Caco-2 (cell line): Measurements from ENCODE around the gene ARG2. TPM values are rescaled to one million over a fixed set of nuclear protein-coding genes. Genes with fewer than 3 reads are reported as not detected.

ENCODE experiments used
- BruUV-seq: library from RNA; stranded (reverse); fragments of 400-500 nt; replicated peaks from 2 replicates; lab custom pipeline; 2021; lab: Mats Ljungman, UMichigan
- CTCF ChIA-PET: fragments of 300-600 bp; sonication (Branson Sonifier 250); formaldehyde crosslinking; loops from one replicate; lab custom pipeline; 2022; ENCODE audit warnings: antibody characterized with exemption; lab: Charles Lee
- POLR2A ChIA-PET: fragments of 300-600 bp; sonication (Branson Sonifier 250); formaldehyde crosslinking; loops from one replicate; lab custom pipeline; 2022; ENCODE audit warnings: antibody characterized with exemption; lab: Charles Lee
- DNase-seq, 2 experiments: peaks; one replicate each; pipeline versions ENCODE4 v3.0.0 to v3.0.0-alpha.2; 2020 to 2022
- H3K27me3 ChIP-seq: replicated peaks from 2 replicates; pipeline ENCODE4 v1.6.0; 2011; ENCODE audit warnings: low read length; ENCODE audit not compliant: control insufficient read depth, insufficient read depth
- H3K36me3 ChIP-seq: 2 replicates; pipeline ENCODE4 v1.5.1; 2011; ENCODE audit warnings: low read length; ENCODE audit not compliant: control insufficient read depth, insufficient read depth
- H3K4me1 ChIP-seq: fragments of 250-450 bp; sonication (Bioruptor Pico); 2 replicates; pipeline ENCODE4 v1.5.1; 2020; ENCODE audit warnings: mild to moderate bottlenecking
- H3K4me3 ChIP-seq: 2 replicates; pipeline ENCODE4 v1.5.1; 2011; ENCODE audit warnings: low read depth, mild to moderate bottlenecking, control low read depth, low read length
- H3K9me3 ChIP-seq: fragments of 250-450 bp; sonication (Bioruptor Pico); 2 replicates; pipeline ENCODE4 v1.5.1; 2020; ENCODE audit warnings: mild to moderate bottlenecking, moderate library complexity
- H3K27ac Mint-ChIP-seq: one replicate; pipeline ENCODE4 v1.8.0; 2022; ENCODE audit warnings: mixed read lengths; ENCODE audit not compliant: unreplicated experiment
- H3K27me3 Mint-ChIP-seq: one replicate; pipeline ENCODE4 v1.8.0; 2022; ENCODE audit warnings: mixed read lengths; ENCODE audit not compliant: insufficient read depth, unreplicated experiment
- H3K36me3 Mint-ChIP-seq: one replicate; pipeline ENCODE4 v1.8.0; 2022; ENCODE audit warnings: mild to moderate bottlenecking, mixed read lengths; ENCODE audit not compliant: insufficient read depth, unreplicated experiment
- H3K4me1 Mint-ChIP-seq: one replicate; pipeline ENCODE4 v1.8.0; 2022; ENCODE audit warnings: low read depth, mixed read lengths; ENCODE audit not compliant: unreplicated experiment
- H3K4me3 Mint-ChIP-seq: one replicate; pipeline ENCODE4 v1.8.0; 2022; ENCODE audit warnings: mild to moderate bottlenecking, moderate library complexity, mixed read lengths; ENCODE audit not compliant: unreplicated experiment
- H3K9me3 Mint-ChIP-seq: one replicate; pipeline ENCODE4 v1.8.0; 2022; ENCODE audit warnings: mixed read lengths; ENCODE audit not compliant: unreplicated experiment
- CTCF ChIP-seq, 2 experiments: fragments of 200-600 bp in 1 of 2; IDR thresholded peaks; 1 replicate in 1 of 2; 2 replicates in 1 of 2; pipeline versions ENCODE4 v1.5.1 to v1.8.0; 2011 to 2022; ENCODE audit warnings: antibody characterized with exemption in 1 of 2, control low read depth in 1 of 2, inconsistent platforms in 1 of 2, low read depth in 1 of 2, low read length in 1 of 2, mild to moderate bottlenecking in 1 of 2, moderate library complexity in 1 of 2; ENCODE audit not compliant: insufficient read depth in 1 of 2, severe bottlenecking in 1 of 2, unreplicated experiment in 1 of 2
- intact Hi-C: fragments of 100-400 bp; cut with micrococcal nuclease; formaldehyde crosslinking; loops from one replicate; pipeline ENCODE4 v1.10.0; 2022; ENCODE audit not compliant: unreplicated experiment
- total RNA-seq: library from RNA; stranded (reverse); gene quantifications from 2 replicates; pipeline ENCODE4 v1.2.3, GENCODE V29; 2022

Gene ARG2
- total RNA-seq, 1 experiment from 2014 or later = 22.6 TPM

GRCh38 chr14:67650151-67650550 is 30.4 kb downstream of the ARG2 start:
- Histone ChIP-seq H3K4me1 (0 out of 2 replicates have a peak, but pooled peaks cover 6% of the 10 kb centered on the region), H3K4me3 (no peak overlapping the region), H3K27me3 (no peaks in the 10 kb centered on the region), H3K9me3 (no peaks in the 10 kb centered on the region), H3K36me3 (peaks cover 2% of the 10 kb centered on the region; the same call in 1 of the 2 replicates)
- no peak for TF ChIP-seq CTCF (IDR thresholded peaks at IDR 0.05; ENCODE audit: insufficient read depth in 1 of 2, low read depth in 1 of 2, low read length in 1 of 2, severe bottlenecking in 1 of 2, unreplicated experiment in 1 of 2)
- peaks cover 51% of the 10 kb centered on the region for H3K36me3 Mint-ChIP-seq
- no peaks in the 10 kb centered on the region for H3K27me3 Mint-ChIP-seq
- H3K9me3 Mint-ChIP-seq = no peaks in the 10 kb centered on the region
- POLR2A ChIA-PET = no interaction called here
- CTCF ChIA-PET = no interaction called here
- intact Hi-C loops = no loop called here
- BruUV-seq = no TSS peak
- H3K4me3 Mint-ChIP-seq = no peak overlapping the region
- no peaks in the 10 kb centered on the region for H3K4me1 Mint-ChIP-seq
- H3K27ac Mint-ChIP-seq = no peak overlapping the region
- DNase-seq = no peak

- Mint-ChIP-seq H3K4me1 (no peaks in the 10 kb centered on the region), H3K27me3 (no peaks in the 10 kb centered on the region), H3K4me3 (no peak overlapping the region), H3K36me3 (peaks cover 55% of the 10 kb centered on the region), H3K9me3 (no peaks in the 10 kb centered on the region), H3K27ac (no peak overlapping the region)
- CTCF ChIA-PET = no interaction called here
- Histone ChIP-seq H3K4me3 (no peak overlapping the region), H3K36me3 (no peaks in the 10 kb centered on the region; the same call in none of the 2 replicates), H3K9me3 (no peaks in the 10 kb centered on the region), H3K4me1 (0 out of 2 replicates have a peak, but pooled peaks cover 6% of the 10 kb centered on the region), H3K27me3 (no peaks in the 10 kb centered on the region)
- TSS peak; percentile 11 for BruUV-seq
- DNase-seq = no peak
- TF ChIP-seq CTCF (IDR thresholded peaks at IDR 0.05; ENCODE audit: insufficient read depth in 1 of 2, low read depth in 1 of 2, low read length in 1 of 2, severe bottlenecking in 1 of 2, unreplicated experiment in 1 of 2) = no peak
- POLR2A ChIA-PET = no interaction called here
- intact Hi-C loops = no loop called here
These were observed 31.0 kb downstream of the ARG2 start for GRCh38 chr14:67650694-67651093.

- Mint-ChIP-seq H3K27ac (no peak overlapping the region), H3K36me3 (peaks cover 56% of the 10 kb centered on the region), H3K4me3 (no peak overlapping the region), H3K4me1 (no peaks in the 10 kb centered on the region), H3K9me3 (no peaks in the 10 kb centered on the region), H3K27me3 (no peaks in the 10 kb centered on the region)
- ChIA-PET CTCF (interaction anchor here (0.6 to 0.9 kb wide), 2 partner anchors 53 to 224 kb away, joined by 4 to 5 read pairs; no protein-coding TSS in a partner anchor), POLR2A (no interaction called here)
- Histone ChIP-seq H3K36me3 (peaks cover 1% of the 10 kb centered on the region; the same call in 1 of the 2 replicates), H3K4me3 (no peak overlapping the region), H3K27me3 (no peaks in the 10 kb centered on the region), H3K4me1 (0 out of 2 replicates have a peak, but pooled peaks cover 6% of the 10 kb centered on the region), H3K9me3 (no peaks in the 10 kb centered on the region)
- intact Hi-C loops = no loop called here
- no peak for TF ChIP-seq CTCF (IDR thresholded peaks at IDR 0.05; ENCODE audit: insufficient read depth in 1 of 2, low read depth in 1 of 2, low read length in 1 of 2, severe bottlenecking in 1 of 2, unreplicated experiment in 1 of 2)
- no peak for DNase-seq
- no TSS peak for BruUV-seq
These were observed 32.5 kb downstream of the ARG2 start for GRCh38 chr14:67652189-67652588.
